GOT3 (cell line): ENCODE measurements around the gene SPATA31D3.
"Not testable (repeated sequence)": the region's sequence is repeated elsewhere in the genome, so short reads cannot be mapped to it uniquely, and the experiment has no call there.

Experiments used
- DNase-seq: peaks from one replicate; lab custom pipeline; 2025; ENCODE audit warnings: mixed read lengths; lab: John Stamatoyannopoulos, UW

SPATA31D3 gene

GRCh38 chr9:81979196-81979595 lies 35.9 kb downstream of the SPATA31D3 start:
- DNase-seq, result no peak

- DNase-seq, result no peak
These were observed 37.3 kb downstream of the SPATA31D3 start for GRCh38 chr9:81980568-81980967.

GRCh38 chr9:81981883-81982282 lies 38.6 kb downstream of the SPATA31D3 start:
- no peak for DNase-seq

GRCh38 chr9:81984928-81985327 lies 41.6 kb downstream of the SPATA31D3 start:
- no peak for DNase-seq

- no peak for DNase-seq
These were observed 42.8 kb downstream of the SPATA31D3 start for GRCh38 chr9:81986051-81986450.

GRCh38 chr9:81988472-81988871 lies 45.2 kb downstream of the SPATA31D3 start, which contains the start of gene SPATA31D1:
SPATA31D1 (plus strand) TSS chr9:81988772; CDS start chr9:81988819, 47 bp downstream.
- not testable (repeated sequence) for DNase-seq

GRCh38 chr9:81989700-81990099 lies 46.4 kb downstream of the SPATA31D3 start:
- DNase-seq, result no peak

- no peak for DNase-seq
These were observed 50.4 kb downstream of the SPATA31D3 start for GRCh38 chr9:81993656-81994055.
